Common myeloid progenitor, CD34-positive (primary cell): ENCODE results near the gene OSGEP.
A peak's percentile ranks its signal among the peaks of the same experiment; 100 is the strongest.

Experiments
- CTCF ChIA-PET: fragments of 350-600 bp; sonication (Branson Sonifier 250); formaldehyde crosslinking; loops from one replicate; lab custom pipeline; 2021; ENCODE audit warnings: antibody characterized with exemption; lab: Charles Lee
- POLR2A ChIA-PET: fragments of 350-600 bp; sonication (Branson Sonifier 250); formaldehyde crosslinking; loops from one replicate; lab custom pipeline; 2021; ENCODE audit warnings: antibody characterized with exemption; lab: Charles Lee
- DNase-seq, 3 donors: peaks; one replicate each; pipeline versions ENCODE4 v3.0.0 to v3.0.0-alpha.2; 2013
- H3K27ac ChIP-seq, 2 experiments: 1 replicate in 1 of 2; 2 replicates in 1 of 2; pipeline ENCODE4 v1.7.0; 2013; ENCODE audit warnings: inconsistent platforms in 2 of 2, low read length in 2 of 2, mild to moderate bottlenecking in 2 of 2, low read depth in 1 of 2, moderate library complexity in 1 of 2; ENCODE audit not compliant: severe bottlenecking in 2 of 2, insufficient read depth in 1 of 2, poor library complexity in 1 of 2
- H3K27me3 ChIP-seq, 5 experiments: replicated peaks in 2 of 5; 1 replicate in 3 of 5; 2 replicates in 2 of 5; pipeline versions ENCODE4 v1.6.1 to v1.7.0; 2013; ENCODE audit warnings: low read length in 4 of 5, mild to moderate bottlenecking in 2 of 5, moderate library complexity in 2 of 5, inconsistent platforms in 1 of 5; ENCODE audit not compliant: insufficient read depth in 5 of 5, control insufficient read depth in 4 of 5
- H3K36me3 ChIP-seq, 4 experiments: 1 replicate in 2 of 4; 2 replicates in 2 of 4; pipeline versions ENCODE4 v1.6.1 to v1.7.0; 2013; ENCODE audit warnings: low read length in 3 of 4, control low read depth in 1 of 4, mild to moderate bottlenecking in 1 of 4; ENCODE audit not compliant: control insufficient read depth in 4 of 4, insufficient read depth in 4 of 4
- H3K4me1 ChIP-seq, 4 experiments: 1 replicate in 3 of 4; 2 replicates in 1 of 4; pipeline versions ENCODE4 v1.6.1 to v1.7.1; 2013; ENCODE audit warnings: low read length in 3 of 4, mild to moderate bottlenecking in 3 of 4, control low read depth in 1 of 4, inconsistent platforms in 1 of 4, moderate library complexity in 1 of 4; ENCODE audit not compliant: control insufficient read depth in 4 of 4, insufficient read depth in 4 of 4; ENCODE audit errors: control extremely low read depth in 1 of 4
- H3K4me3 ChIP-seq, 7 experiments: 1 replicate in 4 of 7; 2 replicates in 3 of 7; pipeline versions ENCODE4 v1.5.1 to v1.7.0; 2013; ENCODE audit warnings: mild to moderate bottlenecking in 7 of 7, low read length in 6 of 7, moderate library complexity in 6 of 7, inconsistent platforms in 2 of 7, low read depth in 2 of 7, control low read depth in 1 of 7; ENCODE audit not compliant: insufficient read depth in 4 of 7, control insufficient read depth in 1 of 7; ENCODE audit errors: extremely low read depth in 1 of 7
- H3K9me3 ChIP-seq, 5 experiments: 1 replicate in 4 of 5; 2 replicates in 1 of 5; pipeline versions ENCODE4 v1.6.1 to v1.7.1; 2013; ENCODE audit warnings: low read length in 4 of 5, mild to moderate bottlenecking in 2 of 5, inconsistent platforms in 1 of 5, low read depth in 1 of 5, moderate library complexity in 1 of 5; ENCODE audit not compliant: control insufficient read depth in 4 of 5, insufficient read depth in 2 of 5; ENCODE audit errors: control extremely low read depth in 1 of 5
- WGBS: methylation state at CpG from one replicate; pipeline ENCODE4 v1.1.5; 2013; ENCODE audit not compliant: insufficient coverage; 5-methylcytosine and 5-hydroxymethylcytosine counted together

The OSGEP gene

GRCh38 chr14:20417250-20418186, 37.1 kb downstream of the OSGEP start:
- Histone ChIP-seq H3K4me1 (peaks cover 7 to 26% (median 22%) of the 10 kb centered on the region in 4 experiments), H3K27me3 (no peaks in the 10 kb centered on the region), H3K27ac (no peak overlapping the region), H3K9me3 (no peaks in the 10 kb centered on the region), H3K36me3 (no peaks in the 10 kb centered on the region), H3K4me3 (no peak overlapping the region)
- 71% methylated on average over 5 of the region's 7 CpGs for WGBS
- POLR2A ChIA-PET = interaction anchor here (0.6 kb wide), 2 partner anchors 8 to 52 kb away, joined by 3 read pairs; no protein-coding TSS in a partner anchor
- peak in 2 of 3 donors; percentile 19 to 37 for DNase-seq
- CTCF ChIA-PET = interaction anchor here (0.7 to 1.9 kb wide), 10 partner anchors 11 to 211 kb away, joined by 3 to 4 read pairs (median 3); partner anchors contain the start of gene PNP

GRCh38 chr14:20416223-20416622, 38.4 kb downstream of the OSGEP start:
- Histone ChIP-seq H3K27ac (peak overlapping the region in 1 of 2 experiments; percentile 59), H3K9me3 (no peaks in the 10 kb centered on the region), H3K27me3 (no peaks in the 10 kb centered on the region), H3K4me1 (peaks cover 11 to 33% (median 24%) of the 10 kb centered on the region in 4 experiments), H3K4me3 (peak overlapping the region in 1 of 7 experiments; percentile 50), H3K36me3 (no peaks in the 10 kb centered on the region)
- no peak for DNase-seq
- POLR2A ChIA-PET = interaction anchor here (0.6 kb wide), 1 partner anchor 17 kb away, joined by 3 read pairs; no protein-coding TSS in a partner anchor
- CTCF ChIA-PET = interaction anchor here (0.6 to 3.8 kb wide), 25 partner anchors 8 to 197 kb away, joined by 3 to 34 read pairs (median 6); partner anchors contain the start of genes APEX1, KLHL33, OSGEP and PARP2
- WGBS = 100% methylated on average over 2 of the region's 2 CpGs

GRCh38 chr14:20415782-20416206, 38.8 kb downstream of the OSGEP start:
- ChIA-PET POLR2A (interaction anchor here (0.6 kb wide), 1 partner anchor 18 kb away, joined by 3 read pairs; no protein-coding TSS in a partner anchor), CTCF (interaction anchor here (0.6 to 3.8 kb wide), 25 partner anchors 8 to 198 kb away, joined by 3 to 34 read pairs (median 6); partner anchors contain the start of genes APEX1, KLHL33, OSGEP and PARP2)
- Histone ChIP-seq H3K27ac (peak overlapping the region in 1 of 2 experiments; percentile 59), H3K27me3 (no peaks in the 10 kb centered on the region), H3K9me3 (no peaks in the 10 kb centered on the region), H3K4me3 (peak overlapping the region in 1 of 7 experiments; percentile 50), H3K36me3 (no peaks in the 10 kb centered on the region), H3K4me1 (peaks cover 11 to 33% (median 24%) of the 10 kb centered on the region in 4 experiments)
- peak; percentile 79 to 84 (median 81) for DNase-seq
- 0% methylated on average over 1 of the region's 3 CpGs for WGBS

- Histone ChIP-seq H3K36me3 (no peaks in the 10 kb centered on the region), H3K4me1 (peaks cover 11 to 33% (median 24%) of the 10 kb centered on the region in 4 experiments), H3K27me3 (no peaks in the 10 kb centered on the region), H3K4me3 (peak overlapping the region in 6 of 7 experiments; percentile 80 to 97 (median 93)), H3K27ac (peak overlapping the region; percentile 46 to 82), H3K9me3 (no peaks in the 10 kb centered on the region)
- POLR2A ChIA-PET = interaction anchor here (1.1 to 1.2 kb wide), 3 partner anchors 48 to 71 kb away, joined by 3 to 7 read pairs (median 4); partner anchors contain the start of genes PIP4P1 and PNP
- peak in 1 of 3 donors; percentile 28 for DNase-seq
- 0% methylated on average over 9 of the region's 9 CpGs for WGBS
- CTCF ChIA-PET = interaction anchor here (0.9 to 3.8 kb wide), 15 partner anchors 10 to 195 kb away, joined by 3 to 34 read pairs (median 13); partner anchors contain the start of genes APEX1, OSGEP, PARP2 and PIP4P1
Measured at GRCh38 chr14:20413744-20414082, 40.9 kb downstream of the OSGEP start.

GRCh38 chr14:20412876-20413743, 41.5 kb downstream of the OSGEP start, which contains the start of gene TEP1:
Gene TEP1, minus strand, starts transcription at chr14:20413501. Its CDS starts 5,062 bp downstream, at chr14:20408439.
- H3K4me1 ChIP-seq = peaks cover 11 to 33% (median 24%) of the 10 kb centered on the region in 4 experiments
- under 1% methylated on average over 38 of the region's 43 CpGs for WGBS
- H3K27me3 ChIP-seq = no peaks in the 10 kb centered on the region
- DNase-seq = peak; percentile 55 to 71 (median 58)
- ChIA-PET CTCF (interaction anchor here (1.1 to 3.8 kb wide), 9 partner anchors 9 to 195 kb away, joined by 3 to 34 read pairs (median 7); partner anchors contain the start of genes APEX1 and OSGEP), POLR2A (interaction anchor here (0.6 to 1.2 kb wide), 4 partner anchors 24 to 70 kb away, joined by 3 to 7 read pairs (median 4); partner anchors contain the start of genes PIP4P1 and PNP)
- no peaks in the 10 kb centered on the region for H3K9me3 ChIP-seq
- H3K36me3 ChIP-seq = peaks cover 1 to 5% (median 3%) of the 10 kb centered on the region in 4 experiments
- peak within 1 kb of the TSS; percentile 46 to 82 for H3K27ac ChIP-seq
- H3K4me3 ChIP-seq = peak within 1 kb of the TSS; percentile 80 to 97 (median 92)

GRCh38 chr14:20412411-20412810, 42.2 kb downstream of the OSGEP start:
- peak overlapping the region; percentile 80 to 97 (median 92) for H3K4me3 ChIP-seq
- 7% methylated on average over 3 of the region's 7 CpGs for WGBS
- ChIA-PET POLR2A (interaction anchor here (0.6 to 1.2 kb wide), 3 partner anchors 24 to 70 kb away, joined by 3 to 4 read pairs (median 3); partner anchors contain the start of gene PIP4P1), CTCF (interaction anchor here (1.1 to 3.8 kb wide), 4 partner anchors 8 to 196 kb away, joined by 3 to 34 read pairs (median 20); partner anchors contain the start of genes APEX1 and OSGEP)
- peaks cover 11 to 30% (median 24%) of the 10 kb centered on the region in 4 experiments for H3K4me1 ChIP-seq
- H3K9me3 ChIP-seq = no peaks in the 10 kb centered on the region
- peak; percentile 26 to 67 (median 56) for DNase-seq
- peaks cover 7 to 12% (median 10%) of the 10 kb centered on the region in 4 experiments for H3K36me3 ChIP-seq
- H3K27me3 ChIP-seq = no peaks in the 10 kb centered on the region
- H3K27ac ChIP-seq = peak overlapping the region in 1 of 2 experiments; percentile 82
